Naive B cell (primary cell): ENCODE measurements around the gene LRG1. TPM values are rescaled to one million over a fixed set of nuclear protein-coding genes. Genes with fewer than 3 reads are reported as not detected.
A peak's percentile ranks its signal among the peaks of the same experiment; 100 is the strongest.

Experiments
- ATAC-seq, 2 donors: fragments of 150-1000 bp; cut with Tn5 transposase; 2 replicates each; pipeline ENCODE4 v1.10.0; 2021; ENCODE audit warnings: low read depth in 2 of 2, mild to moderate bottlenecking in 2 of 2, moderate library complexity in 2 of 2
- DNase-seq: peaks from one replicate; pipeline ENCODE4 v3.0.0; 2022
- H3K27ac Mint-ChIP-seq, 6 donors: one replicate each; pipeline ENCODE4 v1.8.0; 2020 to 2022; ENCODE audit warnings: mild to moderate bottlenecking in 6 of 6, mixed read lengths in 6 of 6, moderate library complexity in 5 of 6, inconsistent platforms in 2 of 6
- H3K27me3 Mint-ChIP-seq, 3 donors: one replicate each; pipeline ENCODE4 v1.8.0; 2021 to 2022; ENCODE audit warnings: mixed read lengths in 3 of 3, mild to moderate bottlenecking in 1 of 3
- H3K36me3 Mint-ChIP-seq, 2 donors: one replicate each; pipeline ENCODE4 v1.8.0; 2020 to 2022; ENCODE audit warnings: mixed read lengths in 2 of 2, inconsistent platforms in 1 of 2, mild to moderate bottlenecking in 1 of 2
- H3K4me1 Mint-ChIP-seq, 3 donors: one replicate each; pipeline ENCODE4 v1.8.0; 2020 to 2022; ENCODE audit warnings: mixed read lengths in 3 of 3, inconsistent platforms in 1 of 3, mild to moderate bottlenecking in 1 of 3, moderate library complexity in 1 of 3
- H3K4me3 Mint-ChIP-seq, 8 donors: one replicate each; pipeline ENCODE4 v1.8.0; 2020 to 2022; ENCODE audit warnings: mild to moderate bottlenecking in 8 of 8, mixed read lengths in 8 of 8, moderate library complexity in 8 of 8, inconsistent platforms in 2 of 8
- H3K9me3 Mint-ChIP-seq, 7 donors: one replicate each; pipeline ENCODE4 v1.8.0; 2020 to 2022; ENCODE audit warnings: mixed read lengths in 7 of 7, mild to moderate bottlenecking in 5 of 7, inconsistent platforms in 2 of 7, moderate library complexity in 1 of 7
- polyA plus RNA-seq, 6 donors: library from polyadenylated mRNA; unstranded; fragments of 300-500 nt; fragmentation: Illumina TruSeq; gene quantifications; one replicate each; pipeline ENCODE4 v1.2.3, GENCODE V29; 2021; ENCODE audit warnings: low read depth in 6 of 6

LRG1 gene
- polyA plus RNA-seq, 6 donors from 2014 or later = 0.12 to 0.58 (median 0.25) TPM; not detected in 3

DNA sequence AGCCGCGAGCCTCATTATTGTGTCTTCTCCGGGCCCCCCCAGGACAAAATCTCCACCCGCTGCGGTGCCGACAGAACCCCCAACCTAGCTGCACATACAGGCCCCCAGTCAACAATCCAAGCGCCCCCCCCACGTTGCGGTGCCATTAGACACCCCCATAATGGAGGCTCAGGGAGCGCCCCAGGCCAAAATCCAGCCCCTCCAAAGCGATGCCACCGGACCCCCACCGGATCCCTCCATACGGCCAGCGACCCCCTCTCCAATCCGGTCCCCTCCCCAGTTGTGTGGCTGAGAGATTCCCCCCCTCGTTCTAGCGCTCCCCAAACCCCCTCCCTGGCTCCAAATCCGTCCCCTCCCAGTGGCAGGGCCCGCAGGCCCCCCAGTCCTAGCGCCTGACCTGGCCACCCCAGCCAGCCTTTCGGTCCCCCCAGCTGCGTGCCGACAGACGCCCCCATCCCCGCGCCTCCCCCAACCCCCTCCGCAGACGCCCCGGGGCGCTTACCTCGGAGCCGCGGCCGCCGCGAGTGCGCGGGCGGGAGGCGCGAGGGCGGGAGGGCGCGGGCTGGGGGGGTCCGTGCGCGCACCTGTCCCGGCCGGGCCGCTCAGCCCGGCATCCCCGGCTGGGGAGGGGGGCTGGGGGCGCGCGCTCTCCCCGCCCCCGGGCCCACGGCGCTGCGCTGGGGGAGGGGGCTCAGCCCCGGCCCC is 41.3 kb upstream of the LRG1 start:
- Mint-ChIP-seq H3K9me3 (peaks cover 0 to 2% (median 0%) of the 10 kb centered on the region in 7 donors), H3K36me3 (peaks cover 0 to 15% of the 10 kb centered on the region in 2 donors), H3K27ac (no peak overlapping the region), H3K4me1 (peaks cover 17 to 24% (median 22%) of the 10 kb centered on the region in 3 donors), H3K4me3 (peak overlapping the region in 2 of 8 donors; percentile 36 to 43), H3K27me3 (peaks cover 41 to 73% (median 64%) of the 10 kb centered on the region in 3 donors)
- no peak for DNase-seq
- no peak for ATAC-seq

DNA sequence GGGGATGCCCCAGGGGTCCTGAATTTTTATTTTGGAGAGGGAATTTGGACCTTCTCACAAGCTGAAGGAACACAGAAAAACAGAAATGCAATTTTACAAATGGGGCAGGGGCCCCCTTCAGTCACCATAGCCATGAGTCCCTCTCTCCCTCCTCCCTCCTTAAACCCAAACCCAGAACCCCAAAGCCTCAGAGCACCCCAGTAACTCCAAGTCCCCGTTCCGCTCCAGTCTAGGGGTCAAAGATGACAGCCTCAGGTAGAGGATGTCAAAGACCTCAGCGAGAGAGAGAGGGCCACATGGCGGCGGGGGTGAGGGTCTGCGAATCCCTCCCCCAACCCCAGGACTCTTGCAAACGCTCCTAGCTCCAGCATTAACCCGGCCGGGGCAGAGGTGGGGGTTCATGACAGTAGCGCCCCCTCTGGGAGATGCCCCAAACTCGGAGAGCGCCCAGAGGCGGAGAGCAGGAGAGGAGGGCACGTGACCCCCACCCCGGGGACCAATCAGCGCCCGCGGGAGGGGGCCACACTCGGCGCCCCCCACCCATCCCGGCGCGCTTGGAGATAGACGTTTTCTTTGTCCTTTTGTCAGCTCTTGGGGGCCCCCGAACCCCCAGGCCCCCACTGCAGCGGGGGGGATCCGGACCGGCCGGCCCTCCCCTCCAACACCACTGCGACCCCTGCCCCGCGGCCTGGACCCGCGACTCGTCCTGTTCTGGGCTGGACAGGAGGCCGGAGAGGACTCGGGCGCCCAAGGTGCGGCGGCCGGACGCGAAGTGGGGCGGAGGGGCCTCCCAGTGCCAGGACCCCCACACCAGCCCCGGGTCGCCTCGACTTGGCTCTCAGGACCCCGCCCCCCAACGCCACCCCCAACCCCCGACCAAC is 40.4 kb upstream of the LRG1 start:
- H3K4me3 Mint-ChIP-seq = peak overlapping the region in 2 of 8 donors; percentile 9 to 25
- peaks cover 37 to 73% (median 64%) of the 10 kb centered on the region in 3 donors for H3K27me3 Mint-ChIP-seq
- H3K27ac Mint-ChIP-seq = peak overlapping the region in 1 of 6 donors; percentile 70
- peaks cover 0 to 2% (median 0%) of the 10 kb centered on the region in 7 donors for H3K9me3 Mint-ChIP-seq
- ATAC-seq = no peak
- no peak for DNase-seq
- peaks cover 0 to 19% of the 10 kb centered on the region in 2 donors for H3K36me3 Mint-ChIP-seq
- H3K4me1 Mint-ChIP-seq = peaks cover 19 to 21% (median 20%) of the 10 kb centered on the region in 3 donors

DNA sequence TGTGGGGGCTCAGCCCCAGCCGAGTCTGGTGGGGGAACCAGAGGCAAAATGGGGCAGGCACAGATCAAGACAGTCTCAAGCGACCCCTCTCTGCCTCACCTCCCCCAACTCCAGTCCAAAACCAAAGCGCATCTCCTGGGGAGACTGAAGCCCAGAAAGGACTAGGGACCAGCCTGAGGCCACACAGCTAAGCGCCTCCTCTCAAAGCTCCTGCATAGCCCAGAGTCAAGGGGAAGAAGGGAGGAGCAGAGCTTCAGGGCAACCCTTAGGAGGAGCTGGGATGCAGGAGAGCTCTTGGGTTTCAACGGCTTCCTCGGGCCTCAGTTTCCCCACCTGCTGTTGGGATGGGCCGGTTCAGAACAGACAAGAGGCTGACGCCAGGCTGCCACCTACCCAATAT is 39.6 kb upstream of the LRG1 start:
- ATAC-seq (no peak), DNase-seq (no peak)
- Mint-ChIP-seq H3K9me3 (peaks cover 0 to 2% (median 0%) of the 10 kb centered on the region in 7 donors), H3K4me3 (peak overlapping the region in 2 of 8 donors; percentile 15 to 53), H3K4me1 (peaks cover 16 to 21% (median 20%) of the 10 kb centered on the region in 3 donors), H3K27ac (no peak overlapping the region), H3K36me3 (peaks cover 0 to 19% of the 10 kb centered on the region in 2 donors), H3K27me3 (peaks cover 34 to 77% (median 70%) of the 10 kb centered on the region in 3 donors)

DNA sequence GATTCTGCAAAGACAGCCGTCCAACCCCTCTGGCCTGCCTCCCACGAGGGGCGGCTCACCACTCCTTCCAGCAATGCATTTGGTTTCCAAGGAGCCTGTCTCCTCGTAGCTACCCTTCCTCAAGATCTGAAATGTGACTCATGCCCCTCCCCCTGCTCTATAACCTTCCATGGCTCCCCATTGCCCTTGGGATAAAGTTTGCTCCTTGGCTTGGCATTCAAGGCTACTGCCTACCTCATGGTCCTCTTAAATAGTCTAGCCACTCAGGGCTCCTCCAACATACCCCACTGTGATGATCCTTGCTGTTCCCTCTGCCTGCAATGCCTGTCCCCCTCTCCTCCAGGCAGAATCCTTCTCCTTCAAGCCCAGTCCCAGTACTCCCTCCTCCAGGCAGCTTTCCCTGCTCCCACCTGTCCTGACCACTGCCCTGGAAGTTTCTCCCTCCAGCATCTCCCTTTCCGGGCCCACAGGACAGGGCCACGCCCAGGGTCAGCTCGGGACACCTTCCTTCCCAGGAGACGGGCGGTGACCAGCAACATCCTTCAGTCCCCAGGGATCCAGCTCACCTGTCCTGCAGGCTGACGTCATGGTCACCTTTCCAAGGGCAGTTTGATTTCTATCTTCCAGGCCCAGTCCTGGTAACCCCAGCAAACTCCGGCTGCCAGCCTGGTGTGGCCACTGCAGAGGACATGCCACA is 38.9 kb upstream of the LRG1 start:
- Mint-ChIP-seq H3K27me3 (peaks cover 34 to 82% (median 69%) of the 10 kb centered on the region in 3 donors), H3K4me3 (peak overlapping the region in 1 of 8 donors; percentile 50), H3K27ac (no peak overlapping the region), H3K9me3 (peaks cover 0 to 2% (median 0%) of the 10 kb centered on the region in 7 donors), H3K36me3 (peaks cover 0 to 19% of the 10 kb centered on the region in 2 donors), H3K4me1 (peaks cover 16 to 21% (median 20%) of the 10 kb centered on the region in 3 donors)
- ATAC-seq (no peak), DNase-seq (no peak)

DNA sequence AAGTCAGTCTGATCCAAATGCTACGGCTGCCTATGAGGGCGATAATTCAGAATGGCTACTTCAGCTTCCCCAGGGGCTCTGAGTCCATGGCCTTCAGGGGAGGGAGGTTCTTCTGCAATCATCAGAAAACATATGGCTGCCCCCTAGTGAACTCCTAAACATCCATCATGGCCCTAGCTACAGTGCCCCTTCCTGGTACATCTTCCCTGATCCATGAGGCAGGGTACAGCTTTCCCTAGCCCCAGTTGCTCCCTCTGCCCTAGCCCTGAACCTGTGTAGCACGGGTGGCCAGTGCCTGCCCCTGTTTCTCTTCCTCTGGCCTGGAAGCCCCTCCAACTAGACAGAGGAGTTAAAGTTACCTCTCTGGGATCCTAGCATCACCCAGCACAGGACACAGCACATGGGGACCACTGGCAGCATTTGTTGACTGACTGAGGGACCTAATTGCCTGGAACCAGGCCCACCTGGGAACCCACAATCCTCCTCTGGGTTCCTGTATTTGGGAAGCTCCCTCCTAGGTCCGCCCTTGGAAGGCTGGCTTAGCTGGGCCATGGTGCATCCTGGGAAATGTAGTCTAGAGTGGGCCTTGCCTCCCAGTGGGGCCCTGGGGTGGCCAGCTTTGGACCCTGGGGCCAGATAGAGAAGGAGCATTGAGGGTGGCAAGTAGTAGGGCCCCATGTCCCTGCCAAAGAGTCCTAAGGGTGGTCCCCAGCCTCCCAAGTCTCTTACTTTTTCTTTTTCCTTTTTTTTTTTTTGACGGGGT is 37.4 kb upstream of the LRG1 start:
- H3K4me1 Mint-ChIP-seq = peaks cover 11 to 16% (median 13%) of the 10 kb centered on the region in 3 donors
- peaks cover 0 to 14% of the 10 kb centered on the region in 2 donors for H3K36me3 Mint-ChIP-seq
- H3K9me3 Mint-ChIP-seq = peaks cover 0 to 2% (median 0%) of the 10 kb centered on the region in 7 donors
- ATAC-seq = no peak
- H3K27me3 Mint-ChIP-seq = peaks cover 26 to 69% (median 56%) of the 10 kb centered on the region in 3 donors
- no peak overlapping the region for H3K27ac Mint-ChIP-seq
- no peak overlapping the region for H3K4me3 Mint-ChIP-seq
- no peak for DNase-seq

DNA sequence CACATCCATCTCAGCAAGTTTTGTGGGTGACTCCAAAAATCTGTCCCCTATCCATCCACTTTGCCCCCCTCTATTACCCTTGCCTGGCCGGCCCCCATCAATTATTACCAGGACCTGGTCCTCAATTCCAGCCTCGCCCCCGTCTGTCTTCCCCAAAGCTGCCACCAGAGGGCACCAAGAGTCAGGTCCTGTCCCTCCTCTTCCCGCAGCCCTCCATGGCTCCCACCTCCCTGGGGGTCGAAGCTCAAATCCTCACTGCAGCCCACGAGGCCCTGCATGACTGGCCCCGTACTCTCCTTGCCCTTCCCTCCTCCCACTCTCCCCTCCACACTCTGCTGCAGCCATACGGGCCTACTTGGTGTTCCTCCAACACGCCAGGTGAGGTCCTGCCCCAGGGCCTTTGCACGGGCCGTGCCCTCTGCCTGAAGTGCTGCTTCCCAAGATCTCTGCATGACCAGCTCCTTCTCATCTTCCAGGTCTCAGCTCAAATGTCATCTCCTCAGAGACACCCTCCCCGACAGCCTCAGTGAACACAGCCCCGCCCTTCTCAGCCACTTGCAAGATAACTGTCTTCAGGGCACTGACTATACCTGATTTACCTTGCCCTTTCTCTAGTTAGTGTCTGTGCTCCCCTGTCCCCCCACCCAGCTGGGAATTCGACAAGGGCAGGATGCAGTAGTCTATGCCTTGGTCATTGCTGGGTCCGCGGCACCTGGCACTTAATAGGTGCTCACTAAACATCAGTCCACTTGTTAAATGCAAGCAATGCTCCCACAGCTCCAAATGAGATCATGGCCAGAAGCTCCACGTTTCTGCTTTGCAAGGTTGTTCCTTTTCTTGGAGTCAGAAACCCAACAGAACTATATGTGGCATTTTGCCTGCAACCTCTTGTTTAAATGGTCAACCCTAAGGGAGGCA is 36.4 kb upstream of the LRG1 start:
- ATAC-seq (peak; percentile 46 to 48), DNase-seq (peak; percentile 60)
- H3K27me3 Mint-ChIP-seq = peaks cover 21 to 63% (median 49%) of the 10 kb centered on the region in 3 donors
- peaks cover 0 to 10% of the 10 kb centered on the region in 2 donors for H3K36me3 Mint-ChIP-seq
- H3K9me3 Mint-ChIP-seq = peaks cover 0 to 2% (median 0%) of the 10 kb centered on the region in 7 donors
- peak overlapping the region in 1 of 6 donors; percentile 52 for H3K27ac Mint-ChIP-seq
- peak overlapping the region in 1 of 8 donors; percentile 59 for H3K4me3 Mint-ChIP-seq
- H3K4me1 Mint-ChIP-seq = peaks cover 7 to 10% (median 8%) of the 10 kb centered on the region in 3 donors

DNA sequence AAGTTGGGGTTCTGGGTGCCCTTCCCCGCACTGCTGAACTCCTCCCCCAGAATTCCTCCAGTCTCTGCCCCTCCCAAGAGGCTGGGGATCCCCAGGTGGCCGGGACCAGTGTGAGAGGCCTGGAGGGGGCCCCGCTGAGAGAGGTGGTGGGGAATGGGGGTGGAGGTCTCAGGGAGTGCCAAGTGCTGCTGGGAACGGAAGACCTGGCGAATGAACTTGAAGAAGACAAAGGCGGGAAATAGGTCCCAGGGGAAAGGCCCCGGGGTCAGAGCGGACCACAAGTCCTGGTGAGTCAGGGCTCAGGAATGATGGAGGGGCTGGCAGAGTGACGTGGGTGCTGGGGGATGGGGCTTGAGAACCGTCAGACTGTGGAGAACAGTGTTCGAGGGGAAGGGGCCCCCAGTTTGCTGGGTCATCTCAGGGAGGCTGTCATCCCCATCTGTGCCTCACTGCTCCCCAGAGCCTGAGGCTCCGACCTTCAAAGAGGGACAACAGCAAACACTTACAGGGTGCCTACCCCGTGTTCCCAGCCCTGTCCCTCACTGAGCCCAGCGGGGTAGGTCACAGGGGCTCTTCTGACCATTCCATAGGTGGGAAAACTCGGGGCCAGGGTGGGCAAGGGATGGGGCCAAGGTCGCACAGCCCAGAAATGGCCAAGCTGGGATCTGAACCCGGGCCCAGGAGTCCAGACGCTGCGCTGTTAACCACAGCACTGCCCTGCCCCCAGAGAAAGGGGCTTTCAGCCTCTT is 35.6 kb upstream of the LRG1 start:
- peaks cover 21 to 66% (median 54%) of the 10 kb centered on the region in 3 donors for H3K27me3 Mint-ChIP-seq
- H3K4me1 Mint-ChIP-seq = peaks cover 4 to 10% (median 8%) of the 10 kb centered on the region in 3 donors
- H3K4me3 Mint-ChIP-seq = no peak overlapping the region
- peaks cover 0 to 2% (median 0%) of the 10 kb centered on the region in 7 donors for H3K9me3 Mint-ChIP-seq
- ATAC-seq (no peak), DNase-seq (no peak)
- peak overlapping the region in 2 of 6 donors; percentile 3 to 72 for H3K27ac Mint-ChIP-seq
- H3K36me3 Mint-ChIP-seq = peaks cover 0 to 10% of the 10 kb centered on the region in 2 donors

DNA sequence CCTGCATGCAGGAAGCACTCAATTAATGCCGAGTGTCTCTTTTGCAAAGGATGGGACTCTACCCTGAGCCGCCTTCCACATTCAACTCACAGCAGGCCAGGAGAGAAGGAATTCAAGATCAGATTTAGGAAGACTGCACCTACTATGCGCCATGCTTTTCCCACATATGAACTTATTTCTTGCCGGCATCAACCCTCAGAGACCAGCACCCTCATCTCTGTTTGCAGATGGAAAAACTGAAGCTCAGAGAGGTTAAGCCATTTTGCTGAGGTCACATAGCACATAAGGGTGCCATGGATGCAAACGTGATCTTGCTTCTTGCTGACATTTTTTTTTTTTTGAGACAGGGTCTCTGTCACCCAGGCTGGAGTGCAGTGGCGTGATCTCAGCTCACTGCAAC is 33.8 kb upstream of the LRG1 start:
- no peak overlapping the region for H3K27ac Mint-ChIP-seq
- H3K9me3 Mint-ChIP-seq = peaks cover 0 to 2% (median 0%) of the 10 kb centered on the region in 7 donors
- H3K4me1 Mint-ChIP-seq = peaks cover 6 to 10% (median 8%) of the 10 kb centered on the region in 3 donors
- ATAC-seq = no peak
- peak overlapping the region in 1 of 8 donors; percentile 52 for H3K4me3 Mint-ChIP-seq
- peaks cover 20 to 52% (median 44%) of the 10 kb centered on the region in 3 donors for H3K27me3 Mint-ChIP-seq
- H3K36me3 Mint-ChIP-seq = peaks cover 0 to 10% of the 10 kb centered on the region in 2 donors
- no peak for DNase-seq

DNA sequence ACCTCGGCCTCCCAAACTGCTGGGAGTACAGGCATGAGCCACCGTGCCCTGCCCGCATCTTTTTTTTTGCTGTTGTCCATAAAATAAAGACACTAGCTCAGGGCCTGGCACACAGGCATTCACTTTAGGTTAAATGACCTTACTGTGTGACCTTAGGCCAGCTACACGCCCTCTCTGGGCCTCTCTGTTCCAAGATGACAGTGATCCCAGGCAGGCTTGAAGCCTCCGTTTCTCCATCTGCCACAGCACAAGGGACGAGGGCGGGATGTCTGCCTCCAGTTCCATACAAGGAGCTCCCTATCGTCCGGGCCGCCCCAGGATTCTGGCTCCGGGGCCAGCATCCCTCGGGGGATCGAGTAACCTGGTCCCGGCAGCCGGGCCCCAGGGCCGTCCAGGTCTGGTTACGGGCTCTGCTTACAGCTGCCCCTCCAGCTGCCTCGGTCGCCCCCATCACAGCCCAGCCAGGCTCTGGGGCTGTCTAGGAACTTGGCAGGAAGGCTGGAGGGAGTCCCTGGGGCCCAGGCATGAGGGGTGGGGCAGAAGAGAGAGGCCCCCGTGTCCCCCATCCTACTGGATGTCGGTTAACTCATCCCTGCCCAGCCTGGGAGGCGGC is 31.6 kb upstream of the LRG1 start:
- DNase-seq (no peak), ATAC-seq (no peak)
- H3K9me3 Mint-ChIP-seq = peaks cover 0 to 2% (median 0%) of the 10 kb centered on the region in 7 donors
- H3K36me3 Mint-ChIP-seq = peaks cover 0 to 7% of the 10 kb centered on the region in 2 donors
- H3K4me1 Mint-ChIP-seq = peaks cover 7 to 8% (median 7%) of the 10 kb centered on the region in 3 donors
- no peak overlapping the region for H3K4me3 Mint-ChIP-seq
- H3K27me3 Mint-ChIP-seq = peaks cover 13 to 51% (median 42%) of the 10 kb centered on the region in 3 donors
- no peak overlapping the region for H3K27ac Mint-ChIP-seq

DNA sequence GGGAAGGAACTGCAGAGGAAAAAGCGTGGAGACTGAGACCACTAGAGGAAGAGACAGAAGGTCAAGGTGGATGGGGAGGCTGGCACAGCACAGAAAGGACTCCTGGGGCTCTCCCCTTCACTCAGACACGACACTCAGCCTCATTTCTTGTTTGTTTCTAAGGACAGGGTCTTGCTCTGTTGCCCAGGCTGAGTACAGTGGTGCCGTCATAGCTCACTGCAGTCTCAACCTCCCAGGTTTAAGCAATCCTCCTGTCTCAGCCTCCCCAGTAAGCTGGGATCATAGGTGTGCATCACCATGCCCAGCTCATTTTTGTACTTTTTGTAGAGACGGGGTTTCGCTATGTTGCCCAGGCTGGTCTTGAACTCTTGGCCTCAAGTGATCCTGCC is 31.1 kb upstream of the LRG1 start:
- ATAC-seq = no peak
- Mint-ChIP-seq H3K4me3 (no peak overlapping the region), H3K4me1 (peaks cover 2 to 4% (median 3%) of the 10 kb centered on the region in 3 donors), H3K27me3 (peaks cover 8 to 46% (median 37%) of the 10 kb centered on the region in 3 donors), H3K36me3 (peaks cover 0 to 2% of the 10 kb centered on the region in 2 donors), H3K9me3 (peaks cover 0 to 2% (median 0%) of the 10 kb centered on the region in 7 donors), H3K27ac (no peak overlapping the region)
- DNase-seq = no peak
